Measurements from ENCODE around the gene UNC93B1.
"Not testable (repeated sequence)": the region's sequence is repeated elsewhere in the genome, so short reads cannot be mapped to it uniquely, and the experiment has no call there.

UNC93B1 gene

GRCh38 chr11:68008381-68009337 is 4.8 kb upstream of the UNC93B1 start:
- peak; percentile 69 to 89 for DNase-seq

GRCh38 chr11:68007498-68008380 is 3.8 kb upstream of the UNC93B1 start:
- no peak for DNase-seq

GRCh38 chr11:68006606-68007166 is 2.8 kb upstream of the UNC93B1 start:
- no peak for DNase-seq

GRCh38 chr11:68004551-68005335 is 846 bp upstream of the UNC93B1 start:
- no peak for DNase-seq

- peak in 1 of 2 donors; percentile 52 for DNase-seq
Measured at GRCh38 chr11:68002938-68003845, 705 bp downstream of the UNC93B1 start.

GRCh38 chr11:68002575-68002937 is 1.3 kb downstream of the UNC93B1 start:
- peak in 1 of 2 donors; percentile 35 for DNase-seq

GRCh38 chr11:67999704-68000103 is 4.2 kb downstream of the UNC93B1 start:
- DNase-seq: no peak

- no peak for DNase-seq
Measured at GRCh38 chr11:67999201-67999629, 4.7 kb downstream of the UNC93B1 start.

- DNase-seq: no peak
Measured at GRCh38 chr11:67998150-67999045, 5.5 kb downstream of the UNC93B1 start.

GRCh38 chr11:67997475-67997921 is 6.4 kb downstream of the UNC93B1 start:
- no peak for DNase-seq

GRCh38 chr11:67996622-67997474 is 7.0 kb downstream of the UNC93B1 start:
- peak; percentile 78 to 94 for DNase-seq

- no peak for DNase-seq
Measured at GRCh38 chr11:67996051-67996450, 7.8 kb downstream of the UNC93B1 start.

- not testable (repeated sequence) for DNase-seq
Measured at GRCh38 chr11:67995579-67995978, 8.3 kb downstream of the UNC93B1 start.

GRCh38 chr11:67995129-67995528 is 8.8 kb downstream of the UNC93B1 start:
- DNase-seq: not testable (repeated sequence)

- not testable (repeated sequence) for DNase-seq
Measured at GRCh38 chr11:67994387-67994786, 9.5 kb downstream of the UNC93B1 start.

- DNase-seq: not testable (repeated sequence)
Measured at GRCh38 chr11:67993821-67994220, 10.1 kb downstream of the UNC93B1 start.

- not testable (repeated sequence) for DNase-seq
Measured at GRCh38 chr11:67991347-67992121, 12.4 kb downstream of the UNC93B1 start.
